PFSK-1 (cell line): ENCODE measurements around the gene ABITRAM.

Experiments used
- SIN3A ChIP-seq: IDR thresholded peaks from 2 replicates; pipeline ENCODE4 v1.6.1; 2012; ENCODE audit warnings: mild to moderate bottlenecking, low read length, moderate library complexity, borderline replicate concordance; ENCODE audit not compliant: insufficient read depth
- TAF1 ChIP-seq: IDR thresholded peaks from 2 replicates; pipeline ENCODE4 v1.6.1; 2012; ENCODE audit warnings: low read length, control low read depth, borderline replicate concordance; ENCODE audit not compliant: insufficient read depth

DNA sequence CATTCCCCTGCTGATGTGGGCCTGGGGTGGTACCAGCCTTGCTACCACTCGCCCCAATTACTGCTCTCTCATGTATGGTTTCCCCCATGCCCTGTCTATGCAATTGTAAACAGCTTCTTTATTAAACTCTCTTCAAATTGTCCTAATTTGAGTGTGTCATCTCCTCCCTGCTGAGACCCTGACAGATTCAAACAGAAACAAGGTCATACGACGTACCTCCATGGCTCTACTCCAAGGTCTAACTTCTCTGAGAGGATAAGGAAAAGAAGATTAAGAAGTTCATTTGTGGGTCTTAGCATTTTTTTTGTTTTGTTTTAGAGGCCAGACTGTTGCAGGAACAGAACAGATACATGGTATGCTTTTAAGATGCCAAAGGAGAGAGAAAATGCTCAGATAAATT, 38.0 kb downstream of the ABITRAM start:
- TF ChIP-seq SIN3A, result no peak
- no peak for TF ChIP-seq TAF1
